GM19238 (cell line): ENCODE measurements around the gene SEH1L.

Source experiments
- DNase-seq: peaks from one replicate; pipeline ENCODE4 v3.0.0; 2011; ENCODE audit warnings: low spot score; ENCODE audit not compliant: insufficient read length

SEH1L gene

DNA sequence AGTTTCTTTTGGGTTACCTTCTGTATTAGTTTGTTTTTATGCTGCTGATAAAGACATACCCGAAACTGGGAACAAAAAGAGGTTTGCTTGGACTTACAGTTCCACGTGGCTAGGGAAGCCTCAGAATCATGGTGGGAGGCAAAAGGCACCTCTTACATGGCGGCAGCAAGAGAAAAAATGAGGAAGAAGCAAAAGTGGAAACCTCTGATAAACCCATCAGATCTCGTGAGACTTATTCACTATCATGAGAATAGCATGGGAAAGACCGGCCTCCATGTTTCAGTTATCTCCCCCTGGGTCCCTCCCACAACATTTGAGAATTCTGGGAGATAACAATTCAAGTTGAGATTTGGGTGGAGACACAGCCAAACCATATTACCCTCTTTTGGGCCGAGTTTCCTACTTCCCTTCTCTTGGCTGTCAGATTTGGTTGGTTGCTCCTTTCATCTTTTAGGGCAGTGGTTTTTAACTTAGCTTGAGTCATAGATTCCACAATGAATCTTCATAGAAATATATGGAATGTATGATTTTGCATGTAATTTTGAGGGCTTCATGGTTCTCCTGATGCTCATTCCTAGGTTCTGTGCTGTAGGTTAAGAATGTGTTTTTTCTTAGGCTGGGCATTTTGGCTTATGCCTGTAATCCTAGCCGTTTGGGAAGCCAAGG is 87.6 kb downstream of the SEH1L start:
- no peak for DNase-seq

DNA sequence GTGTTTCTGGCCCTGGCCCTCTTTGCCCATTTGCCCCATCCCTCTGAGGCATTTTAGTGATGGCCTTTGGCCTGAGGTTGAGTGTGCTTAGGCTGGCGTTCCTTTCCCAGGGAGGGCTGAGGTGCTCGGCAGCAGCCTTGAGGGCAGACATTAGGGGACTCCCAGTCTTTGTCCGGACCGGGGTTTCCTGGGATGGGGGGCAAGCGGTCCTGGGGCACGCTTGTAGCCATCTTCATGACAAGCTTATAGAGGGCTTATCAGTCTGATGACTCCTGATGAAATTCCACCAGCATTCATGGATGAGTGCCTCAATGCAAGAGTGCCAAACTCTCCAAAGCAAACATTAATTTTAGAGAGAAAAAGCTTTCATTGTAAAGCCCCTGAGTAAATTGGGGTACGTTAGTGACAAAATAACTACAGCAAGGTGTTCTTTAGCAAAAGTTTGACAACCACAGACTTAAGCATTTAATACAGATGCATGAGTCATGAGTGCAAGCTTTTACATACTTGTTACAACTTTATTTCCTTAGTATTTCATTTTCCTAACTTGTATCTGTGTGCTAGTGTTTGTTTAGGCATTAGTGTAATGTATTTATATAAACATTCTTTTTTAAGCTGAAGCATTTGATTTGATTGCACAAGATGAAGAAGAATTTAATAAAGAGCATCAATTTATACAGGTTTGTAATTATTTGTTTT is 89.0 kb downstream of the SEH1L start:
- DNase-seq, result no peak
